AG10803 (cell line): Measurements from ENCODE around the gene DRAP1.
"Not testable (repeated sequence)": the region's sequence is repeated elsewhere in the genome, so short reads cannot be mapped to it uniquely, and the experiment has no call there.

ENCODE experiments used
- DNase-seq: peaks from one replicate; pipeline ENCODE4 v3.0.0; 2010; ENCODE audit warnings: low read depth
- H3K4me3 ChIP-seq: 2 replicates; pipeline ENCODE4 v1.5.1; 2011; ENCODE audit warnings: mild to moderate bottlenecking, low read length, control low read depth
- CTCF ChIP-seq: conservative IDR thresholded peaks from 2 replicates; pipeline ENCODE4 v1.5.1; 2011; ENCODE audit warnings: mild to moderate bottlenecking, low read length, control low read depth, inconsistent platforms

The DRAP1 gene

GRCh38 chr11:65888163-65888814, 30.9 kb upstream of the DRAP1 start, which contains the start of gene FIBP:
Gene FIBP, minus strand, starts transcription at chr11:65888471. Its CDS starts 53 bp downstream, at chr11:65888418.
- TF ChIP-seq CTCF: no peak; the same call in none of the 2 replicates
- peak; percentile 97 for DNase-seq
- H3K4me3 ChIP-seq: peak within 1 kb of the TSS; percentile 93

GRCh38 chr11:65890324-65891218, 28.7 kb upstream of the DRAP1 start, which contains the start of gene CCDC85B:
Gene CCDC85B, plus strand, starts transcription at chr11:65890673. Its CDS starts 111 bp downstream, at chr11:65890784.
- H3K4me3 ChIP-seq: peak within 1 kb of the TSS; percentile 75
- peak; percentile 96 for DNase-seq
- TF ChIP-seq CTCF: no peak; the same call in 1 of the 2 replicates

- no peak for DNase-seq
- peak overlapping the region; percentile 75 for H3K4me3 ChIP-seq
- peak; percentile 31 for TF ChIP-seq CTCF
Observed at GRCh38 chr11:65891219-65892136, 27.7 kb upstream of the DRAP1 start.

- not testable (repeated sequence) for DNase-seq
- H3K4me3 ChIP-seq: peak overlapping the region; percentile 75
Observed at GRCh38 chr11:65892137-65892540, 27.1 kb upstream of the DRAP1 start.

GRCh38 chr11:65892661-65893317, 26.4 kb upstream of the DRAP1 start:
- no peak for TF ChIP-seq CTCF
- peak overlapping the region; percentile 75 for H3K4me3 ChIP-seq
- DNase-seq: no peak

- H3K4me3 ChIP-seq: no peak overlapping the region
- DNase-seq: no peak
Observed at GRCh38 chr11:65894034-65894591, 25.1 kb upstream of the DRAP1 start.

More at GRCh38 chr11:65894034-65894591, 25.1 kb upstream of the DRAP1 start:
- TF ChIP-seq CTCF: no peak
